GM21360 (cell line): Measurements from ENCODE around the gene ATG5.

Source experiments
- ATAC-seq: cut with Tn5 transposase; IDR thresholded peaks from one replicate; pipeline ENCODE4 v1.9.1; 2021; ENCODE audit warnings: mild to moderate bottlenecking, moderate library complexity; ENCODE audit not compliant: unreplicated experiment

The ATG5 gene

GRCh38 chr6:106134906-106135634 is 190.5 kb downstream of the ATG5 start:
- no peak for ATAC-seq
